ENCODE results near the gene KCNB1. TPM values are rescaled to one million over a fixed set of nuclear protein-coding genes. Genes with fewer than 3 reads are reported as not detected.

Gene KCNB1
- polyA plus RNA-seq, 2 donors: 0.33 to 0.49 TPM

DNA sequence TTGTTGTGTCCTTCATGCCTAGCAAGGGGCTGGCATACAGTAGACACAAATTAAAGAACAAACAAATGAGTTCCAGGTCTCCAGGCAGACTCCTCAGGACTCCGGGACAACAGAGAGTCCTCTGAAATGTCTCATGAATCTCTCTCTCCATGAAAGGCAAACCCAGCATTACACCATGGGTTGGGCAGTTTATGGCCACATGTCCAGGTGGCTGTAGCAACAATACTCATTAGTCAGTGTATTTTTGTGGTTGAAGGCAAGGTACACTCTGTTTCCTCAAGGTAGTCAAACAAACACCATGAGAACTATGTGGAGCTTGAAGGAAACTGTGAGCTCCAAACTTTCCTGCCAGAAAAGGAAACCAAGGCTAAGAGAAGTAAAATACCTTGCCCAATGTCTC, 62.2 kb downstream of the KCNB1 start:
- Histone ChIP-seq H3K27me3 (ENCODE audit: control insufficient read depth in 1 of 2, insufficient read depth in 2 of 2, low read length in 2 of 2) (no peaks in the 10 kb centered on the region), H3K27ac (ENCODE audit: low read depth in 2 of 2, low read length in 1 of 2) (peak overlapping the region in 1 of 2 donors; percentile 36), H3K4me3 (ENCODE audit: low read depth in 1 of 2, low read length in 2 of 2) (no peak overlapping the region), H3K9me3 (ENCODE audit: control insufficient read depth in 2 of 2, insufficient read depth in 1 of 2, low read depth in 1 of 2, low read length in 1 of 2) (no peaks in the 10 kb centered on the region), H3K36me3 (ENCODE audit: control insufficient read depth in 2 of 2, insufficient read depth in 2 of 2, low read length in 1 of 2) (no peaks in the 10 kb centered on the region), H3K4me1 (ENCODE audit: control insufficient read depth in 2 of 2, insufficient read depth in 2 of 2, low read length in 1 of 2) (peaks cover 0 to 8% of the 10 kb centered on the region in 2 donors)
- WGBS, 2 donors: 76% methylated on average over 1 of the region's 1 CpG

DNA sequence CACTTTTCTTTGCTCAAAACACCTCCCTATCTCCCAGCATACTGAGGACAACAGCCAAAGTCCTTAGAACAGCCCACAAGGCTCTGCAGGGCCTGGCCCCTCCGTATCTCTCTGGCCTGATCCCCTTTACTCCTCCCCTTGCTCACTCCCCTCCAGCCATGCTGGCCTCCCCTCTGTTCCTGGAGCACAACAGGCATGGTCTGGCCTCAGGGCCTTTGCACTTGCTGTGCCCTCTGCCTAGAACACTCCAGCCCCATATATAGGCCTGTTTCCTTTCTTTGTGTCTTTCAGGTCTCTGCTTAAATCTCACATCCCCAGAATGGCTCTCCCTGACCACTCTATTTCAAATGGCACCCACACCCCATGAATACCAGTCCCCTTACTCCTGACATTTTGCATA, 62.7 kb downstream of the KCNB1 start:
- Histone ChIP-seq H3K9me3 (ENCODE audit: control insufficient read depth in 2 of 2, insufficient read depth in 1 of 2, low read depth in 1 of 2, low read length in 1 of 2) (no peaks in the 10 kb centered on the region), H3K4me1 (ENCODE audit: control insufficient read depth in 2 of 2, insufficient read depth in 2 of 2, low read length in 1 of 2) (peaks cover 0 to 8% of the 10 kb centered on the region in 2 donors), H3K27ac (ENCODE audit: low read depth in 2 of 2, low read length in 1 of 2) (peak overlapping the region; percentile 4 to 29), H3K36me3 (ENCODE audit: control insufficient read depth in 2 of 2, insufficient read depth in 2 of 2, low read length in 1 of 2) (no peaks in the 10 kb centered on the region), H3K4me3 (ENCODE audit: low read depth in 1 of 2, low read length in 2 of 2) (no peak overlapping the region), H3K27me3 (ENCODE audit: control insufficient read depth in 1 of 2, insufficient read depth in 2 of 2, low read length in 2 of 2) (no peaks in the 10 kb centered on the region)
- 74 to 89% methylated on average over 1 of the region's 1 CpG for WGBS, 2 donors

- H3K9me3 ChIP-seq (ENCODE audit: control insufficient read depth in 2 of 2, insufficient read depth in 1 of 2, low read depth in 1 of 2, low read length in 1 of 2): no peaks in the 10 kb centered on the region
- H3K4me1 ChIP-seq (ENCODE audit: control insufficient read depth in 2 of 2, insufficient read depth in 2 of 2, low read length in 1 of 2): peaks cover 0 to 8% of the 10 kb centered on the region in 2 donors
- no peaks in the 10 kb centered on the region for H3K27me3 ChIP-seq (ENCODE audit: control insufficient read depth in 1 of 2, insufficient read depth in 2 of 2, low read length in 2 of 2)
- 58 to 69% methylated on average over 7 of the region's 7 CpGs for WGBS, 2 donors
- no peak overlapping the region for H3K4me3 ChIP-seq (ENCODE audit: low read depth in 1 of 2, low read length in 2 of 2)
- H3K36me3 ChIP-seq (ENCODE audit: control insufficient read depth in 2 of 2, insufficient read depth in 2 of 2, low read length in 1 of 2): no peaks in the 10 kb centered on the region
- H3K27ac ChIP-seq (ENCODE audit: low read depth in 2 of 2, low read length in 1 of 2): peak overlapping the region; percentile 38 to 66
Observed at GRCh38 chr20:49418809-49419208, 63.7 kb downstream of the KCNB1 start.

GRCh38 chr20:49417843-49418555, 64.5 kb downstream of the KCNB1 start:
- H3K36me3 ChIP-seq (ENCODE audit: control insufficient read depth in 2 of 2, insufficient read depth in 2 of 2, low read length in 1 of 2): no peaks in the 10 kb centered on the region
- peaks cover 0 to 8% of the 10 kb centered on the region in 2 donors for H3K4me1 ChIP-seq (ENCODE audit: control insufficient read depth in 2 of 2, insufficient read depth in 2 of 2, low read length in 1 of 2)
- 65 to 68% methylated on average over 9 of the region's 9 CpGs for whole genome bisulfite sequencing, 2 donors
- no peaks in the 10 kb centered on the region for H3K9me3 ChIP-seq (ENCODE audit: control insufficient read depth in 2 of 2, insufficient read depth in 1 of 2, low read depth in 1 of 2, low read length in 1 of 2)
- no peak overlapping the region for H3K27ac ChIP-seq (ENCODE audit: low read depth in 2 of 2, low read length in 1 of 2)
- no peak overlapping the region for H3K4me3 ChIP-seq (ENCODE audit: low read depth in 1 of 2, low read length in 2 of 2)
- H3K27me3 ChIP-seq (ENCODE audit: control insufficient read depth in 1 of 2, insufficient read depth in 2 of 2, low read length in 2 of 2): no peaks in the 10 kb centered on the region

DNA sequence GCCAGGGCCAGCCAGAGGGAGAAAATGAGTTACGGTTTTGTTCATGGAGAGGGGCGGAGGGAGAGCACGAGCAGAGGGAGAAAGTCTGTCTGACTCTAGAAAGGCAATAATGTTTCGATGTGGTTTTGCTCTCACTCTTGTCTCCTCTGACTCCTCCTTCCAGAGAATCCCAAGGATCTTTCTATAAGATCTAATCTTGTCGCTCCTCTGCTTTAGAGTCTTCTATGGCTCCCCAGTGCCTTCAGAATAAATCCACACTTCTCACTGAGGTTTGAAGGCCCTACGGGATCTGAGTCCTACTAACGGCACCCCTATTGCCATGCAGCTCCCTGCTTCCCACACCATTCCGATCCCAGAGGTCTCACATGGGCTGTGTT, 66.8 kb downstream of the KCNB1 start:
- WGBS, 2 donors: 72 to 73% methylated on average over 8 of the region's 8 CpGs

DNA sequence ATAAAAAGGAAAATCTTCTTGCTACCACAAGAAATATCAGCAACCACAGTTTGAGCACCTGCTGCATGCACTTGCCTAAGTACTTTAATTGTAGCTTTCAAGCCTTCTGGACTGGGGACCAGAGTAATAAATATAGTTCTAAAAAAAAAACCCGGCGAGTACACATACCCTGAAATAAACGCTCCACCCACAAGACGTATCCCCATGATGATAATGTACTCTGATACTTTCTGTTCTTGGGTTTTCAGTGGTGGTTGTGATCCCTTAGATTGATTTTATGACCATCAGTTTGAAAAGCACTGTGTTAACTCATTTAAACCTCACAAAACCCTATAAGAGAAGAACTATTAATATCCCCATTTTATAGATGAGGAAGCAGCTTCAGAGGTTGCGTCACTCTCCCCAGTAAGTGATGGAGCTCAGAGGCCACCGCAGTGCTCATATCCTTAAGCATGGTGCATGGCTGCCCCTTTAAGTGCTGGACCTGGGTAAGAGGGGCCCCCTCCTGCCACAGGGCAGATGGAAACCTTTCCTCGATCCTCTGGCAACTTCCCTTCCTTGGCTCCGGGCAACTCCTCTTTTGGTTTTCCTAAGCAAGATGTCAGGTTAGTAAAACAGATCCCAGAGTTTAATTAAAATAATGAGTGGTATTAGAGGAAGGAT, 67.3 kb downstream of the KCNB1 start:
- peak overlapping the region; percentile 11 to 73 for H3K27ac ChIP-seq (ENCODE audit: low read depth in 2 of 2, low read length in 1 of 2)

More for the DNA sequence above, 66.8 kb downstream of the KCNB1 start:
- H3K9me3 ChIP-seq (ENCODE audit: control insufficient read depth in 2 of 2, insufficient read depth in 1 of 2, low read depth in 1 of 2, low read length in 1 of 2): no peaks in the 10 kb centered on the region
- H3K27ac ChIP-seq (ENCODE audit: low read depth in 2 of 2, low read length in 1 of 2): peak overlapping the region; percentile 11 to 58
- peaks cover 0 to 4% of the 10 kb centered on the region in 2 donors for H3K4me1 ChIP-seq (ENCODE audit: control insufficient read depth in 2 of 2, insufficient read depth in 2 of 2, low read length in 1 of 2)
- no peaks in the 10 kb centered on the region for H3K36me3 ChIP-seq (ENCODE audit: control insufficient read depth in 2 of 2, insufficient read depth in 2 of 2, low read length in 1 of 2)
- no peak overlapping the region for H3K4me3 ChIP-seq (ENCODE audit: low read depth in 1 of 2, low read length in 2 of 2)
- H3K27me3 ChIP-seq (ENCODE audit: control insufficient read depth in 1 of 2, insufficient read depth in 2 of 2, low read length in 2 of 2): no peaks in the 10 kb centered on the region

DNA sequence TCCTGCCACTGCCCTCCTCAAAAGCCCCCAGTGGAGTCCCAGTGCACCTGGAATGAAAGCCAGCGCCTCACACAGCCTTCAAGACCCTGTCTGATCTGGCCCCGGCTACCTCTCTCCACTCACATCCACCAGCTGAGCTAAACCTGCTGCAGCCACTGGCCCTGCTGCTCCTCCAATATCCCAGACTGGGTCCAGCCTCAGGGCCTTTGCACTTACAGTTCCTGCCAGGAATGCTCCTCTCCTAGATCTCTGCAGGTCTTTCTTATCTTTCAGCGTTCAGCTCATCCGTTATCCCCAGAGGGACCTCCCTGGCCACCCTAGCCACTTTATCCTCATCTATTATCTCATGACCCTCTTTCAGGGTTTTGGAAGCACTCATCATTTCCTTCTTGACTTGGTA, 68.8 kb downstream of the KCNB1 start:
- no peaks in the 10 kb centered on the region for H3K36me3 ChIP-seq (ENCODE audit: control insufficient read depth in 2 of 2, insufficient read depth in 2 of 2, low read length in 1 of 2)
- no peaks in the 10 kb centered on the region for H3K27me3 ChIP-seq (ENCODE audit: control insufficient read depth in 1 of 2, insufficient read depth in 2 of 2, low read length in 2 of 2)
- H3K4me1 ChIP-seq (ENCODE audit: control insufficient read depth in 2 of 2, insufficient read depth in 2 of 2, low read length in 1 of 2): peaks cover 0 to 4% of the 10 kb centered on the region in 2 donors
- 86 to 88% methylated on average over 4 of the region's 4 CpGs for WGBS, 2 donors
- H3K9me3 ChIP-seq (ENCODE audit: control insufficient read depth in 2 of 2, insufficient read depth in 1 of 2, low read depth in 1 of 2, low read length in 1 of 2): no peaks in the 10 kb centered on the region
- H3K4me3 ChIP-seq (ENCODE audit: low read depth in 1 of 2, low read length in 2 of 2): no peak overlapping the region
- H3K27ac ChIP-seq (ENCODE audit: low read depth in 2 of 2, low read length in 1 of 2): peak overlapping the region in 1 of 2 donors; percentile 24

More for the DNA sequence above, 67.3 kb downstream of the KCNB1 start:
- Histone ChIP-seq H3K9me3 (ENCODE audit: control insufficient read depth in 2 of 2, insufficient read depth in 1 of 2, low read depth in 1 of 2, low read length in 1 of 2) (no peaks in the 10 kb centered on the region), H3K36me3 (ENCODE audit: control insufficient read depth in 2 of 2, insufficient read depth in 2 of 2, low read length in 1 of 2) (no peaks in the 10 kb centered on the region), H3K4me1 (ENCODE audit: control insufficient read depth in 2 of 2, insufficient read depth in 2 of 2, low read length in 1 of 2) (peaks cover 0 to 4% of the 10 kb centered on the region in 2 donors), H3K27me3 (ENCODE audit: control insufficient read depth in 1 of 2, insufficient read depth in 2 of 2, low read length in 2 of 2) (no peaks in the 10 kb centered on the region), H3K4me3 (ENCODE audit: low read depth in 1 of 2, low read length in 2 of 2) (no peak overlapping the region)
- whole genome bisulfite sequencing, 2 donors: 62% methylated on average over 8 of the region's 8 CpGs

DNA sequence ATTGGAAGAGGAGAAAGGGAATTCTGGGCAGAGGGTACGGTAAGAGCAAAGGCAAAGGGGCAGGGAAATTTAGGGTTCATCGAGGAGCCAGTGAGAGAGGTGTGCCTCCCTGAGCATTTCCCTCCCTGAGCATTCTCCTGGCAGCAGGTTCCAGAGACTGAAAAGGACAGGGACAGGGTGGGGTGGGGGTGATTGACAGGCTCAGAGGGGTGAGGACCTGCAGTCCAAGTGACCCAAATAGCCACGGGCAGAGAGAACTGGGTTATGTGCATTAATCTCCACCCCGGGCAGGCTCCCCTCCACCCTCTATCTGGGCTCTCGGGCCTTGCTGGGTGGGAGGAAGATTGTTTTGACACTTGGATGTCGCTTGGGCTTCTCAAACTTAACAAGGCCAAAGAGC, 69.5 kb downstream of the KCNB1 start:
- Histone ChIP-seq H3K27me3 (ENCODE audit: control insufficient read depth in 1 of 2, insufficient read depth in 2 of 2, low read length in 2 of 2) (no peaks in the 10 kb centered on the region), H3K36me3 (ENCODE audit: control insufficient read depth in 2 of 2, insufficient read depth in 2 of 2, low read length in 1 of 2) (no peaks in the 10 kb centered on the region), H3K9me3 (ENCODE audit: control insufficient read depth in 2 of 2, insufficient read depth in 1 of 2, low read depth in 1 of 2, low read length in 1 of 2) (no peaks in the 10 kb centered on the region), H3K4me3 (ENCODE audit: low read depth in 1 of 2, low read length in 2 of 2) (no peak overlapping the region), H3K4me1 (ENCODE audit: control insufficient read depth in 2 of 2, insufficient read depth in 2 of 2, low read length in 1 of 2) (peaks cover 0 to 4% of the 10 kb centered on the region in 2 donors), H3K27ac (ENCODE audit: low read depth in 2 of 2, low read length in 1 of 2) (peak overlapping the region in 1 of 2 donors; percentile 49)
- 62 to 63% methylated on average over 6 of the region's 6 CpGs for WGBS, 2 donors

- Histone ChIP-seq H3K9me3 (ENCODE audit: control insufficient read depth in 2 of 2, insufficient read depth in 1 of 2, low read depth in 1 of 2, low read length in 1 of 2) (no peaks in the 10 kb centered on the region), H3K4me1 (ENCODE audit: control insufficient read depth in 2 of 2, insufficient read depth in 2 of 2, low read length in 1 of 2) (peaks cover 0 to 3% of the 10 kb centered on the region in 2 donors), H3K27me3 (ENCODE audit: control insufficient read depth in 1 of 2, insufficient read depth in 2 of 2, low read length in 2 of 2) (no peaks in the 10 kb centered on the region), H3K27ac (ENCODE audit: low read depth in 2 of 2, low read length in 1 of 2) (no peak overlapping the region), H3K36me3 (ENCODE audit: control insufficient read depth in 2 of 2, insufficient read depth in 2 of 2, low read length in 1 of 2) (no peaks in the 10 kb centered on the region), H3K4me3 (ENCODE audit: low read depth in 1 of 2, low read length in 2 of 2) (no peak overlapping the region)
- 86 to 87% methylated on average over 4 of the region's 4 CpGs for WGBS, 2 donors
Observed at GRCh38 chr20:49412254-49412653, 70.2 kb downstream of the KCNB1 start.
